Fibroblast of skin of right biceps (primary cell): Measurements from ENCODE around the gene C17orf113.

ENCODE experiments used
- DNase-seq: peaks from one replicate; pipeline ENCODE4 v3.0.0-alpha.2; 2013

The C17orf113 gene

GRCh38 chr17:42072323-42073187 is 22.2 kb upstream of the C17orf113 start:
- no peak for DNase-seq

GRCh38 chr17:42071810-42072209 is 21.4 kb upstream of the C17orf113 start:
- DNase-seq, result no peak

- no peak for DNase-seq
Observed at GRCh38 chr17:42068979-42069378, 18.6 kb upstream of the C17orf113 start.

GRCh38 chr17:42067371-42068091 is 17.1 kb upstream of the C17orf113 start:
- DNase-seq, result peak; percentile 32

GRCh38 chr17:42065201-42065600 is 14.8 kb upstream of the C17orf113 start:
- no peak for DNase-seq

GRCh38 chr17:42062681-42063080 is 12.3 kb upstream of the C17orf113 start:
- no peak for DNase-seq

GRCh38 chr17:42061646-42062487 is 11.5 kb upstream of the C17orf113 start:
- DNase-seq, result no peak

- no peak for DNase-seq
Observed at GRCh38 chr17:42060231-42060630, 9.8 kb upstream of the C17orf113 start.

GRCh38 chr17:42059815-42060214 is 9.4 kb upstream of the C17orf113 start:
- no peak for DNase-seq

- no peak for DNase-seq
Observed at GRCh38 chr17:42058063-42058462, 7.7 kb upstream of the C17orf113 start.

GRCh38 chr17:42056635-42057034 is 6.2 kb upstream of the C17orf113 start:
- DNase-seq, result no peak

- DNase-seq, result peak; percentile 19
Observed at GRCh38 chr17:42055496-42055895, 5.1 kb upstream of the C17orf113 start.

GRCh38 chr17:42055027-42055426 is 4.6 kb upstream of the C17orf113 start:
- no peak for DNase-seq

GRCh38 chr17:42053731-42054500 is 3.5 kb upstream of the C17orf113 start:
- DNase-seq, result no peak

GRCh38 chr17:42052346-42052877 is 2.0 kb upstream of the C17orf113 start:
- DNase-seq, result no peak

GRCh38 chr17:42051645-42052044 is 1.2 kb upstream of the C17orf113 start:
- DNase-seq, result no peak

- DNase-seq, result no peak
Observed at GRCh38 chr17:42051013-42051400, 606 bp upstream of the C17orf113 start.

- no peak for DNase-seq
Observed at GRCh38 chr17:42049834-42050392, 488 bp downstream of the C17orf113 start.

- no peak for DNase-seq
Observed at GRCh38 chr17:42047343-42047742, 3.1 kb downstream of the C17orf113 start.

GRCh38 chr17:42045719-42046118 is 4.7 kb downstream of the C17orf113 start:
- DNase-seq, result no peak

- DNase-seq, result no peak
Observed at GRCh38 chr17:42042598-42043319, 7.6 kb downstream of the C17orf113 start.
